ENCODE results near the gene CDH23. TPM values are rescaled to one million over a fixed set of nuclear protein-coding genes. Genes with fewer than 3 reads are reported as not detected.

The CDH23 gene
- polyA plus RNA-seq (6.6 and 8.7 TPM in 2 replicates), polyA minus RNA-seq (5.1 and 7.1 TPM in 2 replicates)

GRCh38 chr10:71396711-71397295 is at the start of gene CDH23:
Gene CDH23, plus strand, starts transcription at chr10:71396920. Its CDS starts 42,912 bp downstream, at chr10:71439832.
- H3K4me3 ChIP-seq (ENCODE audit: low read length), result peak within 1 kb of the TSS; percentile 71
- peak within 1 kb of the TSS; percentile 52 for H3K9ac ChIP-seq (ENCODE audit: low read length)
- H3K27ac ChIP-seq (ENCODE audit: low read length), result no peak within 1 kb of the TSS
- no peaks in the 10 kb centered on the region for H3K9me3 ChIP-seq (ENCODE audit: low read length)
- TF ChIP-seq CTCF (IDR thresholded peaks at IDR 0.05; ENCODE audit: poor library complexity, severe bottlenecking) (no peak), MXI1 (conservative IDR thresholded peaks at IDR 0.05; ENCODE audit: poor library complexity, severe bottlenecking) (no peak), SMC3 (conservative IDR thresholded peaks at IDR 0.05; ENCODE audit: poor library complexity) (no peak), TAF1 (IDR thresholded peaks at IDR 0.05; ENCODE audit: low read depth) (no peak), POLR2AphosphoS5 (IDR thresholded peaks at IDR 0.05) (no peak), REST (IDR thresholded peaks at IDR 0.05; ENCODE audit: borderline replicate concordance) (no peak), RAD21 (conservative IDR thresholded peaks at IDR 0.05) (no peak), EZH2 (IDR thresholded peaks at IDR 0.05; ENCODE audit: borderline replicate concordance, insufficient read depth, low read length, poor library complexity, severe bottlenecking) (no peak), EP300 (conservative IDR thresholded peaks at IDR 0.05; ENCODE audit: poor library complexity, severe bottlenecking) (no peak)
- no peaks in the 10 kb centered on the region for H3F3A ChIP-seq (ENCODE audit: insufficient read depth, low read length, poor library complexity, severe bottlenecking)
- no peaks in the 10 kb centered on the region for H3K9me2 ChIP-seq (ENCODE audit: insufficient read depth, low read length)
- H4K20me1 ChIP-seq (ENCODE audit: insufficient read depth), result no peaks in the 10 kb centered on the region
- H3K27me3 ChIP-seq (ENCODE audit: insufficient read depth, low read depth, low read length), result peaks cover 32% of the 10 kb centered on the region
- peak within 1 kb of the TSS; percentile 48 for H3K4me2 ChIP-seq (ENCODE audit: low read length)
- no peaks in the 10 kb centered on the region for H3K36me3 ChIP-seq (ENCODE audit: insufficient read depth, low read length)
- H3K79me2 ChIP-seq (replicated peaks; ENCODE audit: insufficient read depth, low read length), result no peaks in the 10 kb centered on the region
- no peak within 1 kb of the TSS for H2AFZ ChIP-seq (ENCODE audit: low read depth, low read length)

GRCh38 chr10:71347587-71348395 is 48.9 kb upstream of the CDH23 start:
- no peak overlapping the region for H3K27ac ChIP-seq (ENCODE audit: low read length)
- H3F3A ChIP-seq (ENCODE audit: insufficient read depth, low read length, poor library complexity, severe bottlenecking), result no peaks in the 10 kb centered on the region
- H3K4me2 ChIP-seq (ENCODE audit: low read length), result no peak overlapping the region
- no peaks in the 10 kb centered on the region for H3K79me2 ChIP-seq (replicated peaks; ENCODE audit: insufficient read depth, low read length)
- H3K27me3 ChIP-seq (ENCODE audit: insufficient read depth, low read depth, low read length), result no peaks in the 10 kb centered on the region
- H3K36me3 ChIP-seq (ENCODE audit: insufficient read depth, low read length), result no peaks in the 10 kb centered on the region
- H4K20me1 ChIP-seq (ENCODE audit: insufficient read depth), result no peaks in the 10 kb centered on the region
- H3K9me2 ChIP-seq (ENCODE audit: insufficient read depth, low read length), result no peaks in the 10 kb centered on the region
- H3K9me3 ChIP-seq (ENCODE audit: low read length), result no peaks in the 10 kb centered on the region
- no peak overlapping the region for H3K9ac ChIP-seq (ENCODE audit: low read length)
- H3K4me3 ChIP-seq (ENCODE audit: low read length), result no peak overlapping the region
- no peak overlapping the region for H2AFZ ChIP-seq (ENCODE audit: low read depth, low read length)
- TF ChIP-seq CTCF (IDR thresholded peaks at IDR 0.05; ENCODE audit: poor library complexity, severe bottlenecking) (no peak), MXI1 (conservative IDR thresholded peaks at IDR 0.05; ENCODE audit: poor library complexity, severe bottlenecking) (no peak), SMC3 (conservative IDR thresholded peaks at IDR 0.05; ENCODE audit: poor library complexity) (no peak), RAD21 (conservative IDR thresholded peaks at IDR 0.05) (no peak), EP300 (conservative IDR thresholded peaks at IDR 0.05; ENCODE audit: poor library complexity, severe bottlenecking) (no peak), EZH2 (IDR thresholded peaks at IDR 0.05; ENCODE audit: borderline replicate concordance, insufficient read depth, low read length, poor library complexity, severe bottlenecking) (no peak)

Measured in neural cell (in vitro differentiated cells).